IPS-20b (cell line): ENCODE measurements around the gene IRX3.

Source experiments
- H3K27ac ChIP-seq: one replicate; pipeline ENCODE4 v1.5.1; 2013; ENCODE audit warnings: low read length
- H3K27me3 ChIP-seq: 2 replicates; pipeline ENCODE4 v1.6.1; 2013; ENCODE audit warnings: mild to moderate bottlenecking, low read length, inconsistent platforms; ENCODE audit not compliant: insufficient read depth
- H3K36me3 ChIP-seq: 2 replicates; pipeline ENCODE4 v1.6.1; 2013; ENCODE audit warnings: low read depth, mild to moderate bottlenecking, inconsistent platforms, low read length, moderate library complexity; ENCODE audit not compliant: insufficient read depth
- H3K4me1 ChIP-seq: 2 replicates; pipeline ENCODE4 v1.6.1; 2013; ENCODE audit warnings: mild to moderate bottlenecking, control low read depth, inconsistent platforms, low read length, moderate library complexity; ENCODE audit not compliant: insufficient read depth
- H3K4me3 ChIP-seq: 2 replicates; pipeline ENCODE4 v1.5.1; 2013; ENCODE audit warnings: mild to moderate bottlenecking, low read length, inconsistent platforms
- H3K9ac ChIP-seq: 2 replicates; pipeline ENCODE4 v1.6.1; 2013; ENCODE audit warnings: low read depth, mild to moderate bottlenecking, inconsistent platforms, low read length, moderate library complexity
- H3K9me3 ChIP-seq: 2 replicates; pipeline ENCODE4 v1.6.1; 2013; ENCODE audit warnings: mild to moderate bottlenecking, low read depth, low read length, inconsistent platforms; ENCODE audit not compliant: insufficient read depth

The IRX3 gene

DNA sequence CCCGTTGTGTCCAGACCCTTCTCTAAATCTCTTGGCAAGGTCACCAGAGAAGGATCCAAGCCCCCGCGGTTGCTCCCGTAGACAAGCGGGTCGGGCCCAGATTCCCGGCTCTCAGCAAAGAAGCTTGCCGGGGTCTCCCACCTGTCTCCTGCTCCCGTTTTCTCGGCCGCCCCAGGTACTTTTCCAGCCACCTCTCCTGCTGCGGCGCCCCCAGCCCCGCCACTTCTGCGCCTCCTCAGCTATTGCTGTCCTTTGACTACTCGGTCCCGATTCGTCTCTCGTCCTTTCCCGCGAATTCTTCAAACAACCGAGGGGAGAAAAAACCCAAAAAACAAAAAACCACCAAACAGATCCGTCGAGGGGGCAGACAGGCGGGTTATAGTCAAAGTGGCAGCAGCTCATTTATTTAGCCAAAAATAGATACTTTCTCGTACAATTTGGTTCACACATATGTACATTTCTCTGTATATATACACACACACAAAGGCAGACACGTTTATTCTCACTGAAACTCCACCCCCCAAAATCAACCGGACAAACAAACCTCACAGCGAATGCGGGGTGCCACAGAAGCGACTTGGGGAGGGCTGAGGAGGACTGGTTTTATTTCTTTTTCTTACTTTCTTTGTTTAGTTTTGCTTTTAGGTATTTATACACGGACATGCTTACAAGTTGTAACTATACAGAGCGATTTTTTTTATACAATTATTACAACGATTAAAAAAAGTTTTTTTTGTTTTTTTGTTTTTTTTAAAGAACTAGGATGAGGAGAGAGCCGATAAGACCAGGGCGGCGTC is 3.5 kb downstream of the IRX3 start:
- Histone ChIP-seq H3K4me3 (peak overlapping the region; percentile 45), H3K27me3 (peaks cover 87% of the 10 kb centered on the region), H3K9me3 (no peaks in the 10 kb centered on the region), H3K9ac (no peak overlapping the region), H3K27ac (no peak overlapping the region), H3K36me3 (no peaks in the 10 kb centered on the region), H3K4me1 (no peaks in the 10 kb centered on the region; the same call in 1 of the 2 replicates)

DNA sequence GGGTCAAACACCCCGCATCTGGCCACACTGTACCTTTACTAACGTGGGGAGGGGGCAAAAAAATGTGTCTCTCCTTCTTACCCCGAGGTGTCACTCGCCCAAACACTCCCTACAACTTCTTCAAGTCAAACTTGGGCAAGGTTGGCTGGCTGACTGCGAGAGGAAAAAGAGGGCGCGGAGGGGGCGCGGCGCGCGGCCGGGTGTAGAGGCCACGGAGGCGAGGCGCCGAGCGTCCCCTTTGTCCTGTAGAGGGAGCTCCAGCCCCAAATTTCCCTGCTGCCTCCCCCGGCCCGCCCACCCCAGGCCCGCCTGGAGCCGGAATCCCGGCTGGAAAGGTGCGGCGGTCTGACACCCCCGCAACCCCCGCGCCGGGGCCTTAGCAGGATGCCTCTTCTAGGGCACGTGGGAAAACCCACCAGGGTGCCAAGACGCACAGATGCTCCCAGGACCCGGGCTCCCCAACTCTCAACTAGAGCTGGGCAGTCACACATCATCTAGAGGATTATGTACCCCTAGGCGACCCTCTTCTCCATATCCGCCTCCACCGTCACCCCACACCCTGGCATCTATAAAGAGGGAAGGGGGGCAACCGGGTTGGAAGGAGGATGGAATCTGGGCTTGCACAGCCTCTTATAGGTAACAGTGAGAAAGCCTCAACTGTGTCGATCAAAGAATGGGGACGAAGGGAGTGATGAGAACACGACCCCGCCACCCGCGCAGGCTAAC is 4.2 kb downstream of the IRX3 start:
- Histone ChIP-seq H3K27ac (no peak overlapping the region), H3K9ac (peak overlapping the region; percentile 39; the same call in 1 of the 2 replicates)

DNA sequence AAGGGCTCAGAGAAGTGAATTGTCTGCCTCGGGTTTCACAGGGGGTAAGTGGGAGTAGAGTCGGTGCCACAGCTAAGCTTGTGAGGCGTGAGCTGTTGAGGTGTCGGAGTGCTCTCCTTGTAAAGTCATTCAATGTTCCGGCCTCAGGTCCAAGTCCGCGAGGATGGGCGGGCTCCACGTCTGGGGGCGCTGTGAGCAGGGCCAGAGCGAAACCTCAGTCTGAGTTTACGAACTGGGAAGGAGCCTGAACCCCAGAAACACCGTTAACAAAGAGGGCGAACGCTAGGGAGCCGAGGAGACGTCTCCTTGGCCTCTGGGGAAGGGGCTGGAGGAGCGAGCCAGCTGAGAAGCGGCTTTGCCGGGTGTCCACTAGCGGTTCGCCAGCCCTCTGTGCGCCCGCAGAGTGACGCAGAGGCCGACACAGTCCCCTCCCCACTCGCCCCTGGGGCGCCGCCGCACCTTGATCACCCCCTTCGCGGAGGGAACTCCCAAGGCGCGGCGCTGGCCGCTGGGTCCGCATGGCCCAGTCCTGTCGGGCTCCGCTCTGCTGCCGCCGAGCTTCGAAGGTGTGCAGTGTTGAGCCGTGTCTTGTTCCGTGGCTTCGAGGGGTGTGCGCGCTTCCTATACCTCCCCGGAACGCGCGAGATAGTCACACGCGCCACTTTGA is 4.9 kb downstream of the IRX3 start:
- H3K9me3 ChIP-seq, result no peaks in the 10 kb centered on the region
- no peaks in the 10 kb centered on the region; the same call in 1 of the 2 replicates for H3K4me1 ChIP-seq
- peak overlapping the region; percentile 69 for H3K4me3 ChIP-seq
- H3K9ac ChIP-seq, result peak overlapping the region; percentile 39; the same call in 1 of the 2 replicates
- peaks cover 87% of the 10 kb centered on the region for H3K27me3 ChIP-seq
- H3K27ac ChIP-seq, result no peak overlapping the region
- no peaks in the 10 kb centered on the region for H3K36me3 ChIP-seq

More for the DNA sequence above, 4.2 kb downstream of the IRX3 start:
- Histone ChIP-seq H3K27me3 (peaks cover 86% of the 10 kb centered on the region), H3K9me3 (no peaks in the 10 kb centered on the region), H3K4me3 (peak overlapping the region; percentile 69), H3K4me1 (no peaks in the 10 kb centered on the region; the same call in 1 of the 2 replicates), H3K36me3 (no peaks in the 10 kb centered on the region)

DNA sequence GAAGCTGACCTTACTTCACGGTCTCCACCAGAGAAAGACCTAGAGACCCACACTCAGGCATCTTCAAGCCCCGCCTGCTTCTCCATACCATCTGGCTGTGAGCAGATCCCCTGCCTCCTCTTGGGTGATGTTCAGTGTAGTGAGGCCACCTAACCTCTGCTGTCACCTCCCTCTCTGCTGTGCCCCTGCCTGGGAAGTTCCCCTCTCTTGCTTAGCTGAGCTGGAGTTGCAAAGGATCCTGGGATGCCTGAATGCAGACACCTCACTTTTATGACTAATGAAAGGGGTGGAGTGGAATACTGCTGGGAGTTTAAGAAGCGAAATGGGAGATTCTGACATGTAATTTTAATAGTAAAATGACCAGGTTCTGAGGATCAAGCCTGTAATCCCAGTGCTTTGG is 5.8 kb downstream of the IRX3 start:
- H3K27me3 ChIP-seq, result peaks cover 85% of the 10 kb centered on the region
- H3K36me3 ChIP-seq, result no peaks in the 10 kb centered on the region
- no peaks in the 10 kb centered on the region; the same call in 1 of the 2 replicates for H3K4me1 ChIP-seq
- no peaks in the 10 kb centered on the region for H3K9me3 ChIP-seq
- no peak overlapping the region for H3K4me3 ChIP-seq
- H3K27ac ChIP-seq, result no peak overlapping the region
- no peak overlapping the region for H3K9ac ChIP-seq

DNA sequence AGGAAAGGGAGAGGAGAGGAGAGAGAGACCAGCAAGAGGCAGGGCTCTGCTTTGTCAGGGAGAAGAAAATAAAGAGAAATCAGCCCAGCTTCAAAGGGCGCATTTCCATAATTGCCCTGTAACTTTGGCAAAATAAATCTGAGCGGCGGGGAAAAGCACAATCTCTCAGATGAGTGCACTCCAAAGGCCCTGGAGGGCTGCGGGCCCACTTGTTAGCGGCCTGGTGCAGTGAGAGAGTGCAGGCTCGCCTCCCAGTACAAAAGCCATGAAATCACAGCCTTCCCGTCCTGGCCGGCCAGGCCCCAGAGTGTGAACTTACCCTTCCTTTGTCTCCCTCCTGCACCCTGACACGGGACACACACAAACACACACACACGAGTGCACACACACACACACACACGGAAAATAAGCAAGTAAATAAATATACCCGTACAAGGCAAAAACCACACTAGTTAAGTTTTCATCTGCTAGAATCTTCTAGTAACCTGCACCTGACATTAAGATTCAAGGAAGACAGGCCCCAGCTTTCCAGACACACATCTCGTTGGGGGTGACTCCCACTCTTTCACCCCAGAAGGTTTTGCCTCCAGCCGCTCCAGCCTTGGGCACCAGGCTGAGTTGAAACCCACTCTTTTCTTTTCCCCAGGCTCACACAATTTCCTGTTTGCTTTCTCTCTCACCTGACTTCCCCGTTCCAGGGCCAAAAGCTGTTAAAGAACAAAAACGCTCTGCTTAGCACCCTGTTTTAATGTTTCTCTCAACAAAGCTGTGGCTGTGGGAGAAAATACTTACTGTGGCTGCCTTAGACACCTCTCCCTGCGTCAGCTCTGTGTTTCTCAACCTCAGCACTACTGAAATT is 8.5 kb downstream of the IRX3 start:
- H3K36me3 ChIP-seq, result no peaks in the 10 kb centered on the region
- H3K4me1 ChIP-seq, result no peaks in the 10 kb centered on the region
- H3K4me3 ChIP-seq, result no peak overlapping the region
- H3K9ac ChIP-seq, result no peak overlapping the region
- peaks cover 59% of the 10 kb centered on the region for H3K27me3 ChIP-seq
- no peaks in the 10 kb centered on the region for H3K9me3 ChIP-seq
- H3K27ac ChIP-seq, result no peak overlapping the region

DNA sequence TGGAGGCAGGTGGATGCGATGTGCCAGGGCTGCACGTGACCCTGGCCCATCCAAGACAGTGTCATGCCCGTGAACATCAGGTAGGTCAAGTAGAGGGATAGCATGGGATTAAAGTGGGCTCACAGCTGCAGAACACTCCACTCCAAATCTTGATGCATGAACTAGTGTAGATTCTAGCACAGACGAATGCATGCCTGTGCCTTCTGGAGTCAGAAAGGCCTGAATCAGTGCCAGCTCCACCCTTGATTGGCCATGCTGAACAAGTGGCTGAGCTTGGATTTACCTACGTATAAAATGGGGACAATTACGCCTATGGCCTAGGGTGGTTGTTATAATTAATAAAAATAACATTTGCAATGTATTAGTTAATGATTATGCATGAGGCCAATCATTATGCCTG is 10.6 kb downstream of the IRX3 start:
- Histone ChIP-seq H3K4me3 (no peak overlapping the region), H3K9ac (no peak overlapping the region), H3K27ac (no peak overlapping the region), H3K4me1 (no peaks in the 10 kb centered on the region), H3K27me3 (peaks cover 37% of the 10 kb centered on the region), H3K36me3 (no peaks in the 10 kb centered on the region), H3K9me3 (no peaks in the 10 kb centered on the region)

DNA sequence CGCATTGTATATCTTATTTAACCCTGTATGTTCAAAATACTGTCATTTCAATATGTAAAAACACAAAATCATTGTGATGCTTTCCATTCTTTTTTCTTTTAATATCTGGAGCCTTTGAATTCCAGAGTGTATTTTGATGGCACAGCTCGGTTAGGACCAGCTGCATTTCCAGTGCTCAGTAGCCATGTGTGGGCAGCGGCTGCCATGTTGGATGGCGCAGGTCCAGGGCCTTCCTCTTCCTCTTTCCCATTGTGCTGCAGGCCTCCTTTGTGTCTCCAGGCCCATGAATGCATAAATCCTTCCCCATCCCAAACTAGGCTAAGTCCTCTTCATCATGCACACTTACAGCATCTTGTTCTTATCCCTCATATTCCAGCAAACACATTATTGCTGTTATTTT is 13.0 kb downstream of the IRX3 start:
- H3K36me3 ChIP-seq, result no peaks in the 10 kb centered on the region
- H3K9me3 ChIP-seq, result no peaks in the 10 kb centered on the region
- no peaks in the 10 kb centered on the region for H3K4me1 ChIP-seq
- H3K4me3 ChIP-seq, result no peak overlapping the region
- peaks cover 15% of the 10 kb centered on the region; the same call in 1 of the 2 replicates for H3K27me3 ChIP-seq
- no peak overlapping the region for H3K9ac ChIP-seq
- H3K27ac ChIP-seq, result no peak overlapping the region

DNA sequence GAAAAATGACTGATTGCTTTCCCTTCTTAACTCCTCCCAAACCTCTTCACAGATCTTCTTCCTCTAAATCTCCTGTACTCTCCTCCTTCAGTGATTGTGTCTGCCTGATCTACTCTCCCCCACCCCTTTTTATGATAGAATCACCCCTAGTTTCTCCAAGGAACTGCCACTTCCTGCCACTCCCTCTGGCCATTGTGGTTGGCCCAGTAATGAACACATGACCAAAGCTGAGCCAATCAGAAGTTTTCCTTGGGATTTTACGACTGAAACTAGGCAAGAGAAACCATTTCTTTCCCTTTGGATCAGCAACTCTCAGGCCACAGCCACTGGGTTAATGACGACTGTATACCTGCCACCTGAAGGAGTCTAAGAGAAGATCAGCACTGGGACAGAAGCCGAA is 15.9 kb downstream of the IRX3 start:
- Histone ChIP-seq H3K27me3 (no peaks in the 10 kb centered on the region), H3K4me3 (no peak overlapping the region), H3K4me1 (no peaks in the 10 kb centered on the region), H3K9me3 (no peaks in the 10 kb centered on the region), H3K36me3 (no peaks in the 10 kb centered on the region), H3K9ac (no peak overlapping the region), H3K27ac (no peak overlapping the region)

DNA sequence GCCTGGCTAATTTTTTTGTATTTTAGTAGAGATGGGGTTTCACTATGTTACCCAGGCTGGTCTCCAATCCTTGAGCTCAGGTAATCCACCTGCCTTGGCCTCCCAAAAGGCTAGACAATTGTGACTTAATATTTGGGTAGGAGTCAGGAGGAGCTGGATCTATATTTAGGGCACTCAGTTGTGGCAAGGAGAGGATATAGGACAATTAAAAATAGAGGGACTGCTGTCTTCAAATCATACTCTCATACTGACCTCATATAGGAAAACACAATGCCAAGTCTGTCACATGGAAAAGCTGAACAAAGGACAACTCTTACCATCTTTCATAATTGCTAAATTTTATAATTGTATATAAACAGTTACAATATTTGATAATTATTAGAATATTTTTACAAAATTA is 17.1 kb downstream of the IRX3 start:
- Histone ChIP-seq H3K4me3 (no peak overlapping the region), H3K4me1 (no peaks in the 10 kb centered on the region), H3K9ac (no peak overlapping the region), H3K27ac (no peak overlapping the region), H3K36me3 (no peaks in the 10 kb centered on the region), H3K9me3 (no peaks in the 10 kb centered on the region), H3K27me3 (no peaks in the 10 kb centered on the region)

DNA sequence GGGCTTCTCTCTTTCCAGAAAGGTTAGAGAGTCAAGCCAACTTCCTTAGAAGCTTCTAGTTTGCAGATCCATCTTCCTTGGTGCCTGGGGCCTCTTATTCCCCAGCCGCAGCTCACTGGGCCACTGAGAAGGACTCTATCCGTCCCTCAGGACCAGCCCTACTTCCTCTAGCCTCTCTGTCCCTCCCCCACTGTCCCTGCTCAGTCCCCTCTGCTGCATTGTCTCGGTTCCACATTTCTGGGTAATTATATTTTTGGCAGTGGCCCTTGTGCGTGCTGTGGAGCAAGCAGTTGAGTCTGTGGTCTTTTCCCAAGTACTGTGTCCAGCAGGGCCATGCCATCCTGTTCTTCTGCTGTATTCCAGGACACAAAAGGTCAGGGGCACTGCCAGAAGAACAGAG is 17.8 kb downstream of the IRX3 start:
- Histone ChIP-seq H3K9ac (no peak overlapping the region), H3K36me3 (no peaks in the 10 kb centered on the region), H3K27me3 (no peaks in the 10 kb centered on the region), H3K27ac (no peak overlapping the region), H3K9me3 (no peaks in the 10 kb centered on the region), H3K4me1 (no peaks in the 10 kb centered on the region), H3K4me3 (no peak overlapping the region)

DNA sequence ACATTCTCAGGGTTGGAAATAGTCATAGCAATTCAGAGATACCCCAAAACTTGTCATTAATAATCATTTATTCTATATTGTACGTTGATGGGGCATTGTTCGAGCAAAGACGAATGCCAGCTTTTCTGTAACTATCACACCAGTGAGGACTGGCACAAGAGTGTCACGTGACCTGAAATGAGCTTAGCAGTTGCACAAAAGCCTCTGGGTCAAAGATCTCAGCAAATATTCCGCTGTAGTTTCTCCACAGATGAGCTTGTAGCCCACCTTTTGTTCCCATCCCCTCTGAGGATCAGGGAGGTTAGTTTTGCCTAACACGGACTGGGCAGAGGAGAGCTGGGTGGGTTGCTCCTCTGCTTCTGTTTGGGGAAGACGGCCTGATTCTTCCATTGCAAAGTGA is 18.2 kb downstream of the IRX3 start:
- H3K36me3 ChIP-seq, result no peaks in the 10 kb centered on the region
- H3K27me3 ChIP-seq, result no peaks in the 10 kb centered on the region
- H3K9me3 ChIP-seq, result no peaks in the 10 kb centered on the region
- no peak overlapping the region for H3K4me3 ChIP-seq
- no peaks in the 10 kb centered on the region for H3K4me1 ChIP-seq
- no peak overlapping the region for H3K27ac ChIP-seq
- no peak overlapping the region for H3K9ac ChIP-seq
